HG03439 (cell line): ENCODE measurements around the gene CD99.
"Not testable (repeated sequence)": the region's sequence is repeated elsewhere in the genome, so short reads cannot be mapped to it uniquely, and the experiment has no call there.

ENCODE experiments used
- ATAC-seq: cut with Tn5 transposase; IDR thresholded peaks from one replicate; pipeline ENCODE4 v1.9.1; 2021; ENCODE audit warnings: mild to moderate bottlenecking, moderate library complexity; ENCODE audit not compliant: unreplicated experiment

The CD99 gene

DNA sequence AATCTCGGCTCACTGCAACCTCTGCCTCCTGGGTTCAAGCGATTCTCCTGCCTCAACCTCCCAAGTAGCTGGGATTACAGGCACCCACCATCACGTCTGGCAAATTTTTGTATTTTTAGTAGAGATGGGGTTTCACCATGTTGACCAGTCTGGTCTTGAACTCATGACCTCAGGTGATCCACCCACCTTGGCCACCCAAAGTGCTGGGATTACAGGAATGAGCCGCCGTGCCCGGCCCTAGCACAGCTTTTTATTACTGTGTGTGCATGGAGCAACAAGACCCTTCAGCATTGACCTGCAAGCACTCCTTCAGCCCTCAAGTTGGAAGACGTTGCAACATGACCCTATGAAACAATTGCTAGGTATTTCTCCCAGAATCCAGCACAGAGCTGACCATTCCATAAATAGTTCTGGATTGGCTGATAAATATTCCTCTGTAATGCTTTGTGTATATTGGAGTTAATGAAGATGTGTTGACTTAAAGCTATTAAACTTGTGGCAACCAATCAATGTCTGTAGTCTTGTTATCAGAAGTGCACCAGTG, 15.4 kb upstream of the CD99 start:
- ATAC-seq = not testable (repeated sequence)

GRCh38 chrX:2676794-2677675, 14.1 kb upstream of the CD99 start:
- no peak for ATAC-seq

DNA sequence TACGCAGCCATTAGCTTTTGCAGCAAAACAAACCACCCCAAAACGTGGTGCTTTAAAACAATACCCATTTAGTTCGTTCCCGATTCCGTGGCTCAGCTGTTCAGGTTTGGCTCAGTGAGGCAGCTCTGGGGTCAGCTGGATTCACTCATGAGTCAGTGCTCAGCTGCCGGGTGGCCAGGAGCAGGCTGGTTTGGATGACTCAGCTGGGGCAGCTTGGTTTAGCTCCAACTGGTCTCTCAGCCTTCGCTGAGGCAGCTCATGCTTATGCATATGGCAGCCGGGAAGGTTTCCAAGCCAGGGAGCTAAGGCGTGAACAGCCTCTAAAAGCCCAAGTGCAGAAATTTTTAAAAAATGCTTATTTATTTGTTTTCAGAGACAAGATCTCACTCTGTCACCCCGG, 13.3 kb upstream of the CD99 start:
- ATAC-seq = no peak

GRCh38 chrX:2678583-2678982, 12.5 kb upstream of the CD99 start:
- ATAC-seq = no peak

- ATAC-seq = no peak
Observed at GRCh38 chrX:2679534-2680485, 11.3 kb upstream of the CD99 start.

DNA sequence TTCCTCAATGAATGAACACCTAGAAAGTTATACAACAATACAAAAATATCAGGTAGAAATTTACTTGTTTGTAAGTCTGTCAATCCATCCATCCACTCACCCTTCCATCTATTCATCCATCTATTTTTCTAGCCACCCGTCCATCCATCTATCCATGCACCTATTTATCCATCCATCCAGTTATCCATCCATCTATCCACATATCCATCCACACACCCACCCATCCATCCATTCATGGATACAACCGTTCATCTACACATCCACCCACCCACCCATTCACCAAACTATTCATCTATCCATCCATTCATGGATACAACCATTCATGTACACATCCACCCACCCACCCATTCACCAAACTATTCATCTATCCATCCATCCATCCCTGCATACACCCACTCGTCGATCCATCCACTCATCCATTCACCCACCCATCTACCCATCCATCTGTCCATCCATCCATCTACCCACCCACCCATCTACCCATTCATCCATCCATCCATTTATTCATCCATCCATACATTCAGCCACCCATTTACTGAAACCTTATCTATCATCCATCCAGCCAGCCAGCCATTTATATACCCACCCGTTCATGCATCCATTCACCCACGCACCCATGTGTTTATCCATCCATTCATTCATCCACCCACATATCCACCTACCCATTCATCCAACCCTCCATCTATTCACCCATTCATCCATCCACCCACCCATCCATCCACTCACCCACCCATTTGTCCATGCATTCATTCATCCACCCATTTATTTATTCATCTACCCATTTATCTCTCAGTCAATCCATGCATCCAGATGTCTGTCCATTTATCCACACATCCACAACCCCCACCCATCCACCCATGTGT, 10.4 kb upstream of the CD99 start:
- no peak for ATAC-seq

- ATAC-seq = no peak
Observed at GRCh38 chrX:2682565-2683177, 8.4 kb upstream of the CD99 start.

DNA sequence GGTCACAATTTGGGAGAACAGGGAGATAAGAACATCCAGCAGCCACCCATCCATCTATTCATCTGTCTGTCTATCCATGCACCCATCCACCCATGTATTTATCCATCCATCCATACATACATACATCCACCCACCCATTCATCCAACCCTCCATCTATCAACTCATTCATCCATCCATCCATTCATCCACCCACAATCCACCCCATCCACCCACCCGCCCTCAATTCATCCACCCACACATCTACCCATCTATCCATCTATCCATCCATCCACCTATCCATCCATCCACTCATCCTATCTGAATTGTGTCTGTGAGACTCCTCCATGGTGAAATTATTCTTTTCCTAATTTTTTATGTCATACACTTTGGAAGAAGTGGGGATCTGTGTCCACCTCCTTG, 6.8 kb upstream of the CD99 start:
- ATAC-seq = no peak

DNA sequence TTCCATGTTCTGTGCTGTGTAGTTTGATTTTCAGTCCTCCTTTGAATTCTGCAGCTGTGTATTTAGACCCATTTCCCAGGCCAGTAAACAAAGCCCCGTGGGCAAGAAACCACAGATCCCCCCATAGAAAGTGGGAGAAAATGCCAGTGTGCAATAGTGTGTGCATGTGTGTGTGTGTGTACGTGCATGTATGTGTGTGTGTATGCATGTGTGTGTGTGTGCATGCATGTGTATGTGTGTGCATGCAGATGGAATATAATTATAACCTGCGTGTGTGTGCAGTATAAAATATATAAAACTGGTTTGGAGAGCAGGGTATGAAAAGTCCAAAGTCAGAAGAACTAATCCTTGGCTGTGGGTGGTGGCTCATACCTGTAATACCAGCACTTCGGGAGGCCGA, 5.2 kb upstream of the CD99 start:
- ATAC-seq = no peak

DNA sequence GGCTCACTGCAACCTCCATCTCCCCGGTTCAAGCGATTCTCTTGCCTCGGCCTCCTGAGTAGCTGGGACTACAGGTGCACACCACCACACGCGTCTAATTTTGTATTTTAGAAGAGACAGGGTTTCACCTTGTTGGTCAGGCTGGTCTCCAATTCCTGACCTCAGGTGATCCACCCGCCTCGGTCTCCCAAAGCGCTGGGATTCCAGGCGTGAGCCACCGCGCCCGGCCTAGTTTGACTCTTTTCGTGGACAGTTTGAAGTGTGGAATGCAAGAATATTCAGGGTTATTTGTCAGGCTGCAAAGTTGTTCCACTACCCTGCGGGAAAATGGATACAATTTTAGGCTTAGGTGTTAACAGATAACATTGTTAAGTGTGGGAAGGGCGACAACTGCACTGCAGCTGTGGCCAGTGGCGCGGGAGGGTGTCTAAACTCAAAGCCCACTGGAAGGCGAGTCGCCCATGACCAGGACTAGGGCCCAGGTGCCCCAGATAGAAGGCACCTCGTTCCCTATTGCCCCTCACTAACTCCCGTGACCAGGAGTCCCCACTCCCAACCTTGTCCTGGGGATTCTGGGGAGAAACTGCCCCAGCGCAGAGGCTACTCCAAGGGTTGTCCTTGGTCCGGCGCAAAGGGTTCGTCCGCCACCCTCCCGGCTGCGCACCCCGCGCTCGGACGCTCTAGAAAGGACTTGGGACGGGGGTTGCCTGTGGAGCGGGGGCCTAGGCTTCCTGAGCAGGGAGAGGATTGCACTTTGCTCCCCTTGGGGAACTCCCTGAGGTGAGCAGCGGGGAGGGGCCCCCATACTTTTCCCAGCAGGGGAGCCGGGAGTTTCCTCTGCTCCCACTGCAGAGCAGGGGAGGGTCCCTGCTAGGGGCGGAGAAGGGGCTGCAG, 1.1 kb upstream of the CD99 start:
- no peak for ATAC-seq

GRCh38 chrX:2691543-2692220, 587 bp downstream of the CD99 start:
- ATAC-seq = peak; percentile 3

GRCh38 chrX:2692221-2693112, 1.4 kb downstream of the CD99 start:
- ATAC-seq = no peak

DNA sequence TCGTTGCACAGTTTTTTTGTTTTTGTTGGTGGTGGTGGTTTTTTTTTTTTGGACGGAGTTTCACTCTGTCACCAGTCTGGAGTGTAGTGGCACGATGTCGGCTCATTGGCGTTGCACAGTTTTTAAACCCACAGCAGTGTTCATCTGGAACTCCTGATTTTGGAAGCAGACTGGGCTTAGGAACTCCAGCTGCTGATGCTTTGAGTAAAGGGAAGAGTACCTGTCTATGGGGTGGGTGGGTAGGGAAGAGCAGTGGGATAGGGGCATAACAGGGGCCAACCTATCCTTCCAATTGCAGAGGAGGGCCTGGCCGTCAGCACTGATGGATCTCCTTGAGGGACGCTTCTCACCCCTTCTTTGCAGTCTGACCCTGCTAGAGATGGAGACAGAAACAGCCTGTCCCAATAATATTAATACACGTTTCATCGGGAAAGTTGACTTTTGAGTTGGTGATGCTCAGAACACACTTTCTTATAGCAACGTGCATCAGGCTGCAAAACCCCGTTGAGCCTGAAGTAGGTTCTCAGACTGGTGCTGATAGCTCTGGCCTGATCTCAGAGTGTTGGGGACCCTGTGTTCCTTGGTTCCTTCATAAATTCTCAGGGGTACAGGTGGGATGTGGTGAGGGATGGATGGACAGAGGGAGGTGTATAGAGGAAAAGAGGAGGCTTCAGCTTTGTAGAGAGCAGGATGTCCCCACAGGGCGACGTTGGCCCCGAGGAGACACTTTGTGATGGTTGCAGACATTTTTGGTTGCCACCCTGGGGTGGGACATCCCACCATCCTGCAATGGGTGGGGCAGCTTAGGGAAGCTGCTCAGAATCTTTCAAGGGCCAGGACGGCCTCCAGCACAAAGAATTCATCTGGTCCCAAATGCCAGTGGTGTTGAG, 2.3 kb downstream of the CD99 start:
- ATAC-seq = no peak

GRCh38 chrX:2694914-2695267, 3.8 kb downstream of the CD99 start:
- ATAC-seq = no peak

DNA sequence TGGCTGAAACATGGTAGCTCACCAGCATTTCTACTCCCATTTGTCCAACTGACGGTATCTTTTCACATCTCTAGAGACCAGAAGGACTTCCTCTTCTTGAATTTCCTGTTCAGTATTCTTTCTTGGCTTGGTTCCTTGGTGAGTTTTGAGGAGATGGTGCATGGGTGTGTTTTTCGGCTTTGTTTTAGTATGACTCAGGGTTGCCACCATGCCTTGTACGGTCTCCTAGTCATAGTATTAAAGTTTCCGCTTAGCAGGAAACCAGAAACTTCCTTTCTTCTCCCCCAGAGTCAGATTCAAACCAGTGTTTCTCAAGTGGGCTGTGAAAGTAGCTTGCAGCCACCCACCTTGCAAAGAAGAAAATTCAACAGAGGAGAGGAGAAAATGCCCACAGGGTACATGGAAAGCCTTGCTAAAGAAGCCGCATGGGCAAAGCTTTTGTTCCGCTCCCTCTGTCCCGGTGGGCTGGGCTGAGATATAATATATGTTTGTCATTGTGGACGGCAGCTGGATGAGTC, 5.7 kb downstream of the CD99 start:
- peak; percentile 90 for ATAC-seq

GRCh38 chrX:2697306-2697705, 6.2 kb downstream of the CD99 start:
- ATAC-seq = no peak
